ENCODE measurements around the gene PIP5K1C. TPM values are rescaled to one million over a fixed set of nuclear protein-coding genes. Genes with fewer than 3 reads are reported as not detected.

PIP5K1C gene
- total RNA-seq, 1 experiment from 2014 or later, result 24.5 TPM

- ChIA-PET CTCF (no interaction called here), POLR2A (no interaction called here)
- Mint-ChIP-seq H3K9me3 (ENCODE audit: unreplicated experiment) (no peaks in the 10 kb centered on the region), H3K4me3 (ENCODE audit: unreplicated experiment) (no peak within 1 kb of the TSS), H3K36me3 (ENCODE audit: insufficient read depth, unreplicated experiment) (peaks cover 6% of the 10 kb centered on the region), H3K27me3 (ENCODE audit: insufficient read depth, unreplicated experiment) (no peaks in the 10 kb centered on the region), H3K4me1 (ENCODE audit: low read depth, unreplicated experiment) (no peaks in the 10 kb centered on the region), H3K27ac (ENCODE audit: unreplicated experiment) (no peak within 1 kb of the TSS)
- TF ChIP-seq CTCF (IDR thresholded peaks at IDR 0.05; ENCODE audit: insufficient read depth in 1 of 2, low read depth in 1 of 2, low read length in 1 of 2, severe bottlenecking in 1 of 2, unreplicated experiment in 1 of 2), result no peak
- H3K9me3 ChIP-seq, result no peaks in the 10 kb centered on the region
- no peaks in the 10 kb centered on the region for H3K36me3 ChIP-seq (ENCODE audit: control insufficient read depth, insufficient read depth, low read length)
- H3K4me1 ChIP-seq, result peaks cover 5% of the 10 kb centered on the region; the same call in 1 of the 2 replicates
- intact Hi-C loops (cut with micrococcal nuclease; ENCODE audit: unreplicated experiment), result no loop called here
- no peak for DNase-seq
- no peaks in the 10 kb centered on the region for H3K27me3 ChIP-seq (replicated peaks; ENCODE audit: control insufficient read depth, insufficient read depth, low read length)
- no TSS peak for BruUV-seq (replicated peaks)
- no peak within 1 kb of the TSS for H3K4me3 ChIP-seq (ENCODE audit: low read depth, low read length)
Observed at GRCh38 chr19:3606690-3607289, 93.5 kb downstream of the PIP5K1C start, which contains the start of gene TBXA2R. TSS of gene TBXA2R (minus strand) at chr19:3606875. CDS start at chr19:3600634, 6,241 bp downstream.

- DNase-seq, result no peak
- Histone ChIP-seq H3K4me3 (ENCODE audit: low read depth, low read length) (no peak overlapping the region), H3K4me1 (peaks cover 5% of the 10 kb centered on the region; the same call in 1 of the 2 replicates), H3K9me3 (no peaks in the 10 kb centered on the region), H3K27me3 (replicated peaks; ENCODE audit: control insufficient read depth, insufficient read depth, low read length) (no peaks in the 10 kb centered on the region), H3K36me3 (ENCODE audit: control insufficient read depth, insufficient read depth, low read length) (no peaks in the 10 kb centered on the region)
- intact Hi-C loops (cut with micrococcal nuclease; ENCODE audit: unreplicated experiment), result no loop called here
- Mint-ChIP-seq H3K36me3 (ENCODE audit: insufficient read depth, unreplicated experiment) (peaks cover 6% of the 10 kb centered on the region), H3K9me3 (ENCODE audit: unreplicated experiment) (no peaks in the 10 kb centered on the region), H3K27ac (ENCODE audit: unreplicated experiment) (no peak overlapping the region), H3K27me3 (ENCODE audit: insufficient read depth, unreplicated experiment) (no peaks in the 10 kb centered on the region), H3K4me3 (ENCODE audit: unreplicated experiment) (no peak overlapping the region), H3K4me1 (ENCODE audit: low read depth, unreplicated experiment) (no peaks in the 10 kb centered on the region)
- no peak for TF ChIP-seq CTCF (IDR thresholded peaks at IDR 0.05; ENCODE audit: insufficient read depth in 1 of 2, low read depth in 1 of 2, low read length in 1 of 2, severe bottlenecking in 1 of 2, unreplicated experiment in 1 of 2)
- ChIA-PET CTCF (no interaction called here), POLR2A (no interaction called here)
- no TSS peak for BruUV-seq (replicated peaks)
Observed at GRCh38 chr19:3606174-3606689, 94.0 kb downstream of the PIP5K1C start.

GRCh38 chr19:3605770-3606169, 94.5 kb downstream of the PIP5K1C start:
- Histone ChIP-seq H3K9me3 (no peaks in the 10 kb centered on the region), H3K27me3 (replicated peaks; ENCODE audit: control insufficient read depth, insufficient read depth, low read length) (no peaks in the 10 kb centered on the region), H3K4me1 (peaks cover 5% of the 10 kb centered on the region; the same call in 1 of the 2 replicates), H3K36me3 (ENCODE audit: control insufficient read depth, insufficient read depth, low read length) (no peaks in the 10 kb centered on the region), H3K4me3 (ENCODE audit: low read depth, low read length) (no peak overlapping the region)
- no peak for DNase-seq
- no peaks in the 10 kb centered on the region for H3K9me3 Mint-ChIP-seq (ENCODE audit: unreplicated experiment)
- H3K4me3 Mint-ChIP-seq (ENCODE audit: unreplicated experiment), result no peak overlapping the region
- CTCF ChIA-PET, result no interaction called here
- H3K27ac Mint-ChIP-seq (ENCODE audit: unreplicated experiment), result no peak overlapping the region
- intact Hi-C loops (cut with micrococcal nuclease; ENCODE audit: unreplicated experiment), result no loop called here
- no TSS peak for BruUV-seq (replicated peaks)
- TF ChIP-seq CTCF (IDR thresholded peaks at IDR 0.05; ENCODE audit: insufficient read depth in 1 of 2, low read depth in 1 of 2, low read length in 1 of 2, severe bottlenecking in 1 of 2, unreplicated experiment in 1 of 2), result no peak
- H3K36me3 Mint-ChIP-seq (ENCODE audit: insufficient read depth, unreplicated experiment), result peaks cover 6% of the 10 kb centered on the region
- no peaks in the 10 kb centered on the region for H3K27me3 Mint-ChIP-seq (ENCODE audit: insufficient read depth, unreplicated experiment)
- no peaks in the 10 kb centered on the region for H3K4me1 Mint-ChIP-seq (ENCODE audit: low read depth, unreplicated experiment)
- POLR2A ChIA-PET, result no interaction called here
